GM12801 (cell line): ENCODE results near the gene RANBP10.

ENCODE experiments used
- TF ChIP-seq, protein P1 (sequence below): IDR thresholded peaks from one replicate; pipeline ENCODE4 v1.5.1; 2011; ENCODE audit warnings: control low read depth; ENCODE audit not compliant: insufficient read length; ENCODE audit errors: extremely low read depth

RANBP10 gene

DNA sequence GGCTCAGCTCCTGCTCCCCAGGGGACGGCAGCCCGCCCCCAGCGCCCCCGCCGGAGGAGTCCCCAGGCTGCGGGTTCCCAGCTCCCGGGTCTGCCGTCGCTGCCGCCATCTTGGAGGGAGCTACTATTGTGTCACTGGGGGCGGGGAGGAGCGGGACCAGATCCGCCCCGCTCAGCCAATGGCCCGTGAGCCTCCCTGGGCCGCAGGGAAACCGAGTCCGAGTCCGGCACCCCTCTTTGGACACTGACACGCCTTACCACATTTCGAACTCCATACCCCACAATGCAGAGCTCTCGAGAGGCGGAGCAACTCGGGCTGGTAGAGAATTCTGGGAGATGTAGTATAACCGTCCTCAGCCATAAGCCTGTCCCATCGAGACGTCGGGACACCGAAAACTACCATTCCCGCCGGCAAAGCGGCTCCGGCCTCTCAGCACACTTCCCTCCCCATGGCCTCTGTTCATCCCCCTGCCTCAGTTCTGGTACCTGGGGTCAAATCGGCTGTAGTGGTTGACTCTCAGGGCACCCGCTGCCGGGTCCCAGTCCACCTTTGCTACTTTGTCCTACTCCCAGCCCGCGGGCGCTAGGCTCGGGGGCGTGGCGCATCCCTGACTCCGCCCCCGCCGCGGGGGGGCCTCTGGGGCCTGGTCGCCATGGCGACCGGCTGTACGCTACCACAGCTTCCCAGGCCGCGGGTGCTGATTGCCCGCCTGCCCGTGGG, at the start of gene RANBP10, which contains the start of gene TSNAXIP1:
Gene RANBP10 (minus strand): TSS at position 133 of the 720 bp plus-strand sequence. CDS start 24 bp downstream, at position 109.
Gene TSNAXIP1 (plus strand): TSS at position 462 of the 720 bp plus-strand sequence. CDS start 261 bp downstream, outside the sequence.
- TF ChIP-seq, protein P1, sequence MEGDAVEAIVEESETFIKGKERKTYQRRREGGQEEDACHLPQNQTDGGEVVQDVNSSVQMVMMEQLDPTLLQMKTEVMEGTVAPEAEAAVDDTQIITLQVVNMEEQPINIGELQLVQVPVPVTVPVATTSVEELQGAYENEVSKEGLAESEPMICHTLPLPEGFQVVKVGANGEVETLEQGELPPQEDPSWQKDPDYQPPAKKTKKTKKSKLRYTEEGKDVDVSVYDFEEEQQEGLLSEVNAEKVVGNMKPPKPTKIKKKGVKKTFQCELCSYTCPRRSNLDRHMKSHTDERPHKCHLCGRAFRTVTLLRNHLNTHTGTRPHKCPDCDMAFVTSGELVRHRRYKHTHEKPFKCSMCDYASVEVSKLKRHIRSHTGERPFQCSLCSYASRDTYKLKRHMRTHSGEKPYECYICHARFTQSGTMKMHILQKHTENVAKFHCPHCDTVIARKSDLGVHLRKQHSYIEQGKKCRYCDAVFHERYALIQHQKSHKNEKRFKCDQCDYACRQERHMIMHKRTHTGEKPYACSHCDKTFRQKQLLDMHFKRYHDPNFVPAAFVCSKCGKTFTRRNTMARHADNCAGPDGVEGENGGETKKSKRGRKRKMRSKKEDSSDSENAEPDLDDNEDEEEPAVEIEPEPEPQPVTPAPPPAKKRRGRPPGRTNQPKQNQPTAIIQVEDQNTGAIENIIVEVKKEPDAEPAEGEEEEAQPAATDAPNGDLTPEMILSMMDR = no peak

- TF ChIP-seq, protein P1 = no peak
These were observed 49.4 kb upstream of the RANBP10 start for GRCh38 chr16:67855789-67856188.

GRCh38 chr16:67853670-67854069, 47.3 kb upstream of the RANBP10 start:
- TF ChIP-seq, protein P1 = no peak

- TF ChIP-seq, protein P1 = no peak
These were observed 41.8 kb upstream of the RANBP10 start for GRCh38 chr16:67848118-67848517.

DNA sequence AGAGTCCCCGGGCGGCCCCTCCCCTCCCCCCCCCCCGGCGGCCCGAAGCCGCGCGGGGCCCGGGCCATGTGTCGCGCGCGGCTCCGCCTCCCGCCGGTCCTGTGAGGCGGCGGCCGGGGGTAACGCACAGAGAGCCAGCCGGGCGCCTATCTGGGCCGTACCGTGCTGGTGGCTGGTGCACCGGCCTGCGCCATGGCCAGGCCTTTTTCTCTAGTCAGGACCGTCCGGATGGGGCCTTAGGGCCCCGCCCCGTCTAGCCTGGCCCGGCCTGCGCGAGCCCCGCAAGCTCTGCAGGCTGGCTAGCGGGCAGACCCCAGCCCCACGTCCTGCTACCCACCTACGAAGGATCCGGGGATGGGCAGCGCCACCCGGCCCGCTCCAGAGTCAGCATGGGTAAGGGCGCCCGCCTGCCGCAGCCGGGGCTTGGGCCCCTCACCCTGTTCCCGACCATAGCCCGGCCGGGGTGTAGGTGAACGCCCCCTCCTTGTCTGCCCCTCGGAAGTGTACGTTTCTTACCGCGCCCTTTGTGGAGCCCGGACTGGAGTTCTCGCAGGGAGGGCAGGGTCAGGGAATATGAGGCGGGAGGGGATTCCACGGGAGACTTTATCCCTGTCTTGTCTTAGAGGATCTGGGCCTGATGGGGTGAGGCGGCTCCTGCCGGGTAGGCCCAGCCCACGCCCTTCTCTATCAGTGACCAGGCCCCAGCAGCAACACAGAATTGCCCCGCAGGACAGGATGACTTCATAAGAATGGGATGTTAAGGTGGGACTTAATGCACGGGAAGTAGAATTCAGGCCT, 40.9 kb upstream of the RANBP10 start, which contains the start of gene CENPT:
Gene CENPT (minus strand): TSS at position 630 of the 798 bp plus-strand sequence. CDS start 13,834 bp downstream, outside the sequence.
- TF ChIP-seq, protein P1 = no peak

DNA sequence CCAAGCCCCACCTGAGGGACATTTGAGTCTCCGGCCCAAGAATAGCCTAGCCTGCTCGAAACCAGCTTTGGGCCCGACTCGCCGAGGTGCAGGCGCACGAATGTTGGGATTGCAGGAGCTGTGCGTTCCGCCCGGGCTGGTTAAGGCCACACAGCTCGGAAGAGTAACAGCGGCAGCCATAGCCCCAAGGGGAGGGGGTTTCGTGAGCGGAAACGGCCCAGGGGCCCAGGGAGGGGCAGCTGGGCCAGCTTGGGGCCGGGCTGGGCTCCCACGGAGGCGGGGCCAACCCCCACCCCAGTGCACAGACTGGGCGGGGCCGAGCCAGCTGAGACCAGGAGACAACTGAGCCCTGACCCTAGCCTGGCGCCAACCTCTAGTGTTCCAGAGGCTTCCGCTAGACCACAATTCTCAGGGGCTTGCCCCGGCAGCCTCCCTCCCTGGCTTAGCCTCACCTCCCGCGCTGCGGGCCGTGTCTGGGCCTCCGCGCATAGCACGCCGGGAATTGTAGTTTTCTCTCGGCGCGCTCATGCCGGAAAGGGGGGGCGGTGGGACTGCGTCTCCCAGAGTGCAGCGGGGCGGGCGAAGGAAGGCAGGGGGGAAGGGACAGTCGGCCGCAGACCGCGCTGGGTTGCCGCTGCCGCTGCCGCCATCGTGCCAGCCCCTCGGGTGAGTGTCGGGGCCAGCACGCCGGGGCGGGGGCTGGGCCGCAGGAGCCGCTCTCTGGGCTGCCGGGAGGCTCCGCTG, 40.1 kb upstream of the RANBP10 start, which contains the start of gene NUTF2:
Gene NUTF2 (plus strand): TSS at position 614 of the 744 bp plus-strand sequence. CDS start 18,198 bp downstream, outside the sequence.
- TF ChIP-seq, protein P1 = no peak

DNA sequence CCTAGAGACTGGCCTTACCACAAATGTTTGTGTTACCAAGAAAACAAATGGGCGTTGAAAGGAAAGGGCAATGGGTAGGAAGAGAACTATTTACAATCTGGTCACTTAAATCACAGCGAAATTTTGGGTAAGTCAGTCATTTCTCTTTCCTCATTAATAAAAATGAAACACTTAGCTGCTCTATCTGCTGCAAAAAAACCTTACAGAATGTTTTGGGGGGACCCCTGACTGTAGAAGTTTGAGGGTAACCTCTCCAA, 39.6 kb upstream of the RANBP10 start:
- TF ChIP-seq, protein P1 = no peak
